ENCODE data around the gene SCFD2. TPM values are rescaled to one million over a fixed set of nuclear protein-coding genes. Genes with fewer than 3 reads are reported as not detected.

SCFD2 gene
- total and polyA plus RNA-seq, 2 donors (not counting 3 experiments of a cell fraction or from before 2014, with no cell fraction given): 12.3 to 22.8 TPM

DNA sequence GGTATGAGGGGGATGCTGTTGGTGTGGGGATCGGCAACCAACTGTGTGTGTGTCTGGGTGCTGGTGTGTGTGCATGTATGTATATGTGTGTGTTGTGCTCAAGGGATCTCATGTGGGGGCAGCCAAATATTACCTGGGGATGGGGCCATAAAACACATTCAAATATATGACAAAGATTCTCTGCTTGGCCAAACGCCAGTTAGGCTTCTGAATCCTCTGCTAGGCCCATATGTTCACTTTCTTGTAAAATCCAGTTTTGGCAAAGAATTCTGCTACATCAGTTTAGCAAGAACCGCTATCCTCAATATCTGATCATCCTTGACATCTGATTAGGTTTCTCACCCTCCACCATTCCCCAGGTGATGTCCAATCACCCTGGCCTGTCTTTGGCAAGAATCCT lies 397.2 kb downstream of the SCFD2 start:
- Histone ChIP-seq H3K36me3 (ENCODE audit: control insufficient read depth in 2 of 2, extremely low read depth in 1 of 2, insufficient read depth in 2 of 2, low read length in 2 of 2) (no peaks in the 10 kb centered on the region), H3K27me3 (ENCODE audit: control insufficient read depth in 2 of 2, insufficient read depth in 2 of 2, low read length in 2 of 2) (no peaks in the 10 kb centered on the region), H3K4me3 (replicated peaks in 1 of 3; ENCODE audit: insufficient read depth in 1 of 3, low read depth in 1 of 3, low read length in 3 of 3) (no peak overlapping the region), H4K20me1 (replicated peaks; ENCODE audit: control insufficient read depth, extremely low read depth, insufficient read depth, low read length) (no peaks in the 10 kb centered on the region), H3K9me3 (replicated peaks; ENCODE audit: control insufficient read depth, insufficient read depth, low read length) (no peaks in the 10 kb centered on the region), H3K9me1 (replicated peaks; ENCODE audit: control insufficient read depth, extremely low read depth, insufficient read depth, low read length) (no peaks in the 10 kb centered on the region), H3K4me1 (ENCODE audit: control insufficient read depth, extremely low read depth, insufficient read depth, low read length) (no peaks in the 10 kb centered on the region), H3K79me2 (ENCODE audit: control insufficient read depth, insufficient read depth, low read length) (no peaks in the 10 kb centered on the region), H2AFZ (ENCODE audit: low read depth, low read length) (no peak overlapping the region), H3K9ac (replicated peaks; ENCODE audit: extremely low read depth, insufficient read depth, low read length) (no peak overlapping the region), H3K4me2 (ENCODE audit: insufficient read depth, low read length) (no peak overlapping the region), H3K27ac (ENCODE audit: insufficient read depth, low read depth, low read length) (no peak overlapping the region)
- FAIRE-seq: no peak
- POLR2A ChIA-PET: no interaction called here
- dilution Hi-C loops (cut with MboI; ENCODE audit: extremely low pct_ligation_motif_present, low sequenced_read_pairs) (no loop called here), intact Hi-C loops (cut with micrococcal nuclease) (no loop called here)
- CTCF ChIA-PET: no interaction called here
- no peak for DNase-seq (ENCODE audit: low read depth, low spot score)
- TF ChIP-seq EZH2 (IDR thresholded peaks at IDR 0.05; ENCODE audit: borderline replicate concordance, low read depth, low read length, severe bottlenecking): no peak
- no peak for TF ChIP-seq POLR2A (IDR thresholded peaks at IDR 0.05; ENCODE audit: low read depth, low read length)
- TF ChIP-seq POLR2AphosphoS5 (IDR thresholded peaks at IDR 0.05; ENCODE audit: insufficient read depth, low read depth, low read length): no peak
- no TSS peak for BruUV-seq (replicated peaks)

DNA sequence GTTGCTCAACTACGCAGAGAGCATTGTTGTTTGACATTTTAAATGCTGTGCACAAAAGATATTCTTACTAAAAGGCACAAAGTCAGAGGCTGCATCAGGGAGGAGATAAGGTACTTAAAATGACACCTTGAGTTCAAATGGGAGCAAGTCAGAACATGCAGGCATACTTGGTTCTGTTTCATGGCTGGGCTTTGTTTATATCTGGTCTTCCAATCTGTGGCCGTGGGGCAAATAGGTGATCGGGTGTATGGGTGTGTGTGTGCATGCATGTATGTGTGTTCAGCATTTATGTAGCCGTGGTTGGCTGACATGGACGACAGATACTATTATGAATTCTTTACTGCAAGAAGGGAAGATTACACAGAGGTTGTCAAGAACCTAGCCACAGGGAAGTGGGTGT lies 397.6 kb downstream of the SCFD2 start:
- H3K4me3 ChIP-seq (replicated peaks in 1 of 3; ENCODE audit: insufficient read depth in 1 of 3, low read depth in 1 of 3, low read length in 3 of 3): no peak overlapping the region
- DNase-seq (ENCODE audit: low read depth, low spot score): no peak
- H3K9me3 ChIP-seq (replicated peaks; ENCODE audit: control insufficient read depth, insufficient read depth, low read length): no peaks in the 10 kb centered on the region
- no peaks in the 10 kb centered on the region for H3K79me2 ChIP-seq (ENCODE audit: control insufficient read depth, insufficient read depth, low read length)
- H3K4me2 ChIP-seq (ENCODE audit: insufficient read depth, low read length): no peak overlapping the region
- no peaks in the 10 kb centered on the region for H3K4me1 ChIP-seq (ENCODE audit: control insufficient read depth, extremely low read depth, insufficient read depth, low read length)
- H2AFZ ChIP-seq (ENCODE audit: low read depth, low read length): no peak overlapping the region
- no peaks in the 10 kb centered on the region for H3K27me3 ChIP-seq (ENCODE audit: control insufficient read depth in 2 of 2, insufficient read depth in 2 of 2, low read length in 2 of 2)
- FAIRE-seq: no peak
- intact Hi-C loops (cut with micrococcal nuclease) (no loop called here), dilution Hi-C loops (cut with MboI; ENCODE audit: extremely low pct_ligation_motif_present, low sequenced_read_pairs) (no loop called here)
- no peaks in the 10 kb centered on the region for H3K9me1 ChIP-seq (replicated peaks; ENCODE audit: control insufficient read depth, extremely low read depth, insufficient read depth, low read length)
- no peak overlapping the region for H3K27ac ChIP-seq (ENCODE audit: insufficient read depth, low read depth, low read length)
- no peaks in the 10 kb centered on the region for H3K36me3 ChIP-seq (ENCODE audit: control insufficient read depth in 2 of 2, extremely low read depth in 1 of 2, insufficient read depth in 2 of 2, low read length in 2 of 2)
- ChIA-PET CTCF (no interaction called here), POLR2A (no interaction called here)
- H3K9ac ChIP-seq (replicated peaks; ENCODE audit: extremely low read depth, insufficient read depth, low read length): no peak overlapping the region
- no peaks in the 10 kb centered on the region for H4K20me1 ChIP-seq (replicated peaks; ENCODE audit: control insufficient read depth, extremely low read depth, insufficient read depth, low read length)
- TF ChIP-seq MYC (IDR thresholded peaks at IDR 0.05; ENCODE audit: low read depth, low read length): no peak
- TF ChIP-seq, protein P1, sequence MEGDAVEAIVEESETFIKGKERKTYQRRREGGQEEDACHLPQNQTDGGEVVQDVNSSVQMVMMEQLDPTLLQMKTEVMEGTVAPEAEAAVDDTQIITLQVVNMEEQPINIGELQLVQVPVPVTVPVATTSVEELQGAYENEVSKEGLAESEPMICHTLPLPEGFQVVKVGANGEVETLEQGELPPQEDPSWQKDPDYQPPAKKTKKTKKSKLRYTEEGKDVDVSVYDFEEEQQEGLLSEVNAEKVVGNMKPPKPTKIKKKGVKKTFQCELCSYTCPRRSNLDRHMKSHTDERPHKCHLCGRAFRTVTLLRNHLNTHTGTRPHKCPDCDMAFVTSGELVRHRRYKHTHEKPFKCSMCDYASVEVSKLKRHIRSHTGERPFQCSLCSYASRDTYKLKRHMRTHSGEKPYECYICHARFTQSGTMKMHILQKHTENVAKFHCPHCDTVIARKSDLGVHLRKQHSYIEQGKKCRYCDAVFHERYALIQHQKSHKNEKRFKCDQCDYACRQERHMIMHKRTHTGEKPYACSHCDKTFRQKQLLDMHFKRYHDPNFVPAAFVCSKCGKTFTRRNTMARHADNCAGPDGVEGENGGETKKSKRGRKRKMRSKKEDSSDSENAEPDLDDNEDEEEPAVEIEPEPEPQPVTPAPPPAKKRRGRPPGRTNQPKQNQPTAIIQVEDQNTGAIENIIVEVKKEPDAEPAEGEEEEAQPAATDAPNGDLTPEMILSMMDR (IDR thresholded peaks at IDR 0.05; ENCODE audit: extremely low read depth in 1 of 2, insufficient read depth in 1 of 2, low read depth in 1 of 2, low read length in 2 of 2): no peak
- no peak for TF ChIP-seq EZH2 (IDR thresholded peaks at IDR 0.05; ENCODE audit: borderline replicate concordance, low read depth, low read length, severe bottlenecking)
- TF ChIP-seq, protein P2, sequence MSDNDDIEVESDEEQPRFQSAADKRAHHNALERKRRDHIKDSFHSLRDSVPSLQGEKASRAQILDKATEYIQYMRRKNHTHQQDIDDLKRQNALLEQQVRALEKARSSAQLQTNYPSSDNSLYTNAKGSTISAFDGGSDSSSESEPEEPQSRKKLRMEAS (IDR thresholded peaks at IDR 0.05; ENCODE audit: insufficient read depth, insufficient read length): no peak
- no peak for TF ChIP-seq POLR2A (IDR thresholded peaks at IDR 0.05; ENCODE audit: low read depth, low read length)
- TF ChIP-seq JUN (IDR thresholded peaks at IDR 0.05; ENCODE audit: borderline replicate concordance, insufficient read depth, insufficient read length, low read depth): no peak
- TF ChIP-seq FOS (IDR thresholded peaks at IDR 0.05; ENCODE audit: borderline replicate concordance, insufficient read depth, low read length): no peak
- TF ChIP-seq GATA2 (IDR thresholded peaks at IDR 0.05; ENCODE audit: insufficient read depth, insufficient read length, low read depth, low read length): no peak
- TF ChIP-seq POLR2AphosphoS5 (IDR thresholded peaks at IDR 0.05; ENCODE audit: insufficient read depth, low read depth, low read length): no peak
- no TSS peak for BruUV-seq (replicated peaks)
